ENCODE results near the gene RASSF10. TPM values are rescaled to one million over a fixed set of nuclear protein-coding genes. Genes with fewer than 3 reads are reported as not detected.

The RASSF10 gene
- total RNA-seq, 1 donor from 2014 or later: 4.8 TPM

- no peak for TF ChIP-seq CTCF (IDR thresholded peaks at IDR 0.05)
- Histone ChIP-seq H3K27me3 (peaks cover 4% of the 10 kb centered on the region), H3K27ac (no peak overlapping the region), H3K4me1 (no peaks in the 10 kb centered on the region), H3K36me3 (no peaks in the 10 kb centered on the region), H3K4me3 (no peak overlapping the region), H3K9me3 (no peaks in the 10 kb centered on the region)
- DNase-seq: no peak
- intact Hi-C loops (cut with DNase I): no loop called here
- no peak for ATAC-seq
These were observed 33.9 kb upstream of the RASSF10 start for GRCh38 chr11:12975195-12975594.

- intact Hi-C loops (cut with DNase I): no loop called here
- no peak for ATAC-seq
- TF ChIP-seq CTCF (IDR thresholded peaks at IDR 0.05): no peak
- H3K9me3 ChIP-seq: no peaks in the 10 kb centered on the region
- no peak for DNase-seq
- peaks cover 4% of the 10 kb centered on the region for H3K27me3 ChIP-seq
- H3K36me3 ChIP-seq: no peaks in the 10 kb centered on the region
- H3K4me1 ChIP-seq: no peaks in the 10 kb centered on the region
- H3K4me3 ChIP-seq: no peak overlapping the region
- no peak overlapping the region for H3K27ac ChIP-seq
These were observed 29.0 kb upstream of the RASSF10 start for GRCh38 chr11:12979928-12980689.

- intact Hi-C loops (cut with DNase I): no loop called here
- DNase-seq (no peak), ATAC-seq (peak; percentile 42)
- Histone ChIP-seq H3K9me3 (no peaks in the 10 kb centered on the region), H3K4me1 (no peaks in the 10 kb centered on the region), H3K27me3 (peaks cover 4% of the 10 kb centered on the region), H3K36me3 (no peaks in the 10 kb centered on the region), H3K27ac (no peak overlapping the region), H3K4me3 (no peak overlapping the region)
- TF ChIP-seq CTCF (IDR thresholded peaks at IDR 0.05): no peak
These were observed 27.2 kb upstream of the RASSF10 start for GRCh38 chr11:12981676-12982522.

GRCh38 chr11:12983336-12983735 lies 25.8 kb upstream of the RASSF10 start:
- H3K9me3 ChIP-seq: no peaks in the 10 kb centered on the region
- no peak for DNase-seq
- H3K27ac ChIP-seq: no peak overlapping the region
- no peak for TF ChIP-seq CTCF (IDR thresholded peaks at IDR 0.05)
- no peaks in the 10 kb centered on the region for H3K4me1 ChIP-seq
- intact Hi-C loops (cut with DNase I): no loop called here
- H3K27me3 ChIP-seq: no peaks in the 10 kb centered on the region
- no peaks in the 10 kb centered on the region for H3K36me3 ChIP-seq
- H3K4me3 ChIP-seq: no peak overlapping the region
- ATAC-seq: no peak

GRCh38 chr11:12986194-12986898 lies 22.8 kb upstream of the RASSF10 start:
- intact Hi-C loops (cut with DNase I): no loop called here
- ATAC-seq (no peak), DNase-seq (no peak)
- Histone ChIP-seq H3K4me3 (no peak overlapping the region), H3K36me3 (no peaks in the 10 kb centered on the region), H3K9me3 (no peaks in the 10 kb centered on the region), H3K27me3 (no peaks in the 10 kb centered on the region), H3K27ac (no peak overlapping the region), H3K4me1 (no peaks in the 10 kb centered on the region)
- no peak for TF ChIP-seq CTCF (IDR thresholded peaks at IDR 0.05)
